Measurements from ENCODE around the gene SCAF4.
"Not testable (repeated sequence)": the region's sequence is repeated elsewhere in the genome, so short reads cannot be mapped to it uniquely, and the experiment has no call there.

The SCAF4 gene

DNA sequence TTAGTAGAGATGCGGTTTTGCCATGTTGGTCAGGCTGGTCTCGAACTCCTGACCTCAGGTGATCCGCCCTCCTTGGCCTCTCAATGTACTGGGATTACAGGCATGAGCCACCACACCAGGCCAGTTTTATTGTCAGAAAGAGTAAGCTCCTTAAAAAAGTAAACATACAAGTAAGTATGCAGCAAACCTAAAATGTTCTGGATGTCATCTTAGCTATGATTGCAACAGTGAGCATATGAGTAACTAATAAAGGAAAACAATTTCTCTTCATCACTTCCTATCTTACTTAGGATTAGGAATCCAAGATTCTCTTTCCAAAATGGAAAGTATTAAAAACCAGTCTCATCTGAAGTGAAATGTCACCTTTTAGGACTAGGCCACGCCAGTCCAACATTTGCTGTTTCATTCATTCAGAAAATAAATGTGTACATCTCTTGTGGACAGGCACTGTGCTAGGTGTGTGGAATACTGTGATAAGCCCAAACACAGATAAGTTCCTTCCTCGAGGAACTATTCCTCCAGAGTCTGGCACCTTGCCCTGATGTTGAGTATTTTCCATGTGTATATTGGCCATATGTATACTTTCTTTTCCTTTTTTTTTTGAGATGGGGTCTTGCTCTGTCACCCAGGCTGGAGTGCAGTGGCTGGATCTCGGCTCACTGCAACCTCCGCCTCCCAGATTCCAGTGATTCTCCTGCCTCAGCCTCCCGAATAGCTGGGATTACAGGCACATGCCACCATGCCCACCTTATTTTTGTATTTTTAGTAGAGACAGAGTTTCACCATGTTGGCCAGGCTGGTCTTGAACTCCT, 5.9 kb upstream of the SCAF4 start:
- DNase-seq = not testable (repeated sequence)

DNA sequence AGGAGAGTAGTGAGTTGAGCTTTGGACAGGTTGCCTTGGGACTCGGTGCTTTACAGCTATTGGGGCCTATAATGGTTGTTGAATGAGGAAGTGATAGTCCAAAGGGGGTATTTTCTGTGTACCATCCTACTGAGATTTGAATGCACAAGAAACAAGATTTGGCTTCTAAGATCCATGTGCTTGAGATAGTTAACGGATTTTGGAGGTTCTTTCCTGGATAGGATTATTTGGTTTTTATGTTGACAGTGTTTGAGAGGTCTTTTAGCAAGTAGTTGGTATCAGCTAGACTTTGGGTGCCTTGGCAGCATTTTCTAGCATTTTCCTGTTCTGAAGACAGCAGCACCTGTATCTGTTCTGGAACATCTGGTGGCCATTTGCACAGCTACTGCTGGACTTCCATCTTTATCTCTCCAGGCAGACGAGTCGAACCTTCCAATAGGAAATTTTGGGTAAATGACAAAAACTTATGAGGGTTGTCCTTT, 3.6 kb upstream of the SCAF4 start:
- DNase-seq = no peak

DNA sequence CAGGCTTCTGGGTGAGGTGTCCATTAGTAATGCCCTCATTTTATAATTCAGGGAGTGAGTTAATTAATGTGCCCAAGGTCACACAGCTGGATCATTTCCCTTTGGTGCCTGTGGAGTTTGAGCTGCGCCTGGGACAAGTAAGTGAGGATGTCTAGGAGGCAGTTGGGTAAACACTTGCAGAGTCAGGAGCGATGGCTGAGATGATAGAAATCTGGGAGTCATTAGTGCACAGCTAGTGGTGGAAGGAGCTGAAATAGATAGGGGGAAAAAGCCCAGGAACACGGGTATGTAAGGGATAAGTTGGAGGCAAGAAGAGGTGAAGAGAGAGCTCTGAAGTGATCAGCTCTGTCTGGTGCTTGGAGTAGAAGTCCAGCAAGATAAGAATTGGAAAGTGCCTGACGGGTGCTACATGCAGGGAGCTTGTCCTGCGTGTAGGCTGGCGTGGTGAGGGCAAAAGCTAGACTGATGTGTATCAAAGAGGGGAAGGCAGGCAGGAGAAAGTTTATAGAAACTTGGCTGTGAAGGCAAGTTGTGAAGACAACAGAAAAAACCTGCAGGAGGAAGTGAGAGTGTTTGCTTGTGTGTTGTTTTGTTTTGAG, 1.7 kb upstream of the SCAF4 start:
- no peak for DNase-seq

DNA sequence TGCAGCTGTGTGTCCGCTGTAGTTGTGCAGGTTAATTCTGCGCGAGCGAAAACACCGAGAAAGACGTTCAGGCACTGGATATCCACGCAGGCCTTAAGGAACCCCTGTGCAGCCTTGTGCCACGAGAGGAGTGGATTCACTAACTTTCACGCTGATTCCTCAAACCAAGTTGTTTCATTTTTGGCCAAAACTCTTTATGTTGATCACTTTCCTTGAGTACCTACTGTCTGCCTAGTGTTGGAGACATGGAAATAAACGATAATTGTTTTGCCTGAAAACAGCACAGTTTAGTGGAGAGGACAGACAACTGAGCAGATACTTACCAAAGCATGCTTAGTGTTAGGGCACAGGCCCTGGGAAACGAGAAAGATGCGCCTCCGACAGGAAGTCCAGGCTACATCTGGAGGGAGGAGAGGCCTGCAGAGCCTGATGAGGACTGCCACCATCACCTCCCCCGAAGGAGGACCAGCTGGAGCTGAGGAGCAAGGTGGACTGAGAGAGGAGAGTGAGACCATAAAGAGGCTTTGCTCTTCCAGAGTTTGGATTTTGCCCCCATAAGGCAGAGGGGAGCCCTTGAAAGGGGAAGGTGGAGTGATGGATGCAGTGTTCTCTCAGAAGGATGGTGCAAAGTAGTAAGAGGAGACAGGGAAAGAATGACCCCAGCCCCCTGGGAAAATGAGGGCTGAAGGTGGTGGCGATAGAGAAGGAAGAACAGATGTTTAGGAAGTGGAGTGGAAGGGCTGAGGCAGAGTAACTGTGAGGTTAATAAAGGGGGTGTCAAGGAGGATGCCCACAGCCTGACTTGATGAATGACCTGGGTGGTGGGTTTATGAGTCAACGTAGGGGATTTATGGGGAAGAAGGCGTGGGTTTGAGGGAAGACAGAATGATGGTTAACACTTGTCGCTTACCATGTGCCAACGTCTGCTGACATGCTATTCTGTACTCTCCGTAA, 956 bp upstream of the SCAF4 start:
- DNase-seq = peak; percentile 10

DNA sequence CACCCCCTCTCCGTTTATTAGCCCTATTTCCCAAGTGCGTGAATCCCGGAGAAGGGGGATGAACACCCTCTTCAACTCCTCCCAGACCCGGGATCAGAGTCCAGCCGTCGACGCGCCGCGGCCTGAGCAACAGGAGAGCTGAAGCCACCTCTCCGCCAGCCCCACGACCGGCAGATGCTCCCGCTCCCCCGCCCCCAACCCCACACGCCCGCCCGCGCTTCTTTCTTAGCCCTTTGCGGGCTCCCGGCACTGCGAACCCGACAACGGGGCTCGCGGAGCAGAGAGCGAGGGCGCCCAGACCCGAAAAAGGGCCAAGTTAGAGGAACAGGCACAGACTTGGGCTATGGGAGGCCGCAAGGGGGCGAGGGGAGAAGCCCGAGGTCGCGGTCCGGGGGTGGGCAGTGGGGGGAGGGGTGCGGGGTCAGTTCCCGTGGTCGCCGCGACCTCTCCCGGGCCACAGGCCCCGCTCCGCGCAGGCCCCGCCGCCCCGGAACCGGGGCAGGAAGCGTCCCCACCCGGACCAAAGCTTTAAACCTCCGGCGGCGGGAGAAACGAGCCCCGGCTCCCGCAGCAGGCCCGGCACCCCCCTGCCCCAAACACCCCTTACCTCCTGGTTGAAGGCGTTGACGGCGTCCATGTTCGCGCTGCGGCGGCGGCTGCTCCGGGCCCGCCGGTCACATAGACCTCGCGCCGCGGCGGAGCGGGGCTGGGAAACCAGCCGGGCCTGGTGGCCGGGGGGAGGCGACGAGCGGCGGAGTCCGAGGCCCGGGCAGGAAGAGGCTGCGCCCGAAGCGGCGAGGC, 662 bp downstream of the SCAF4 start:
- DNase-seq = no peak

DNA sequence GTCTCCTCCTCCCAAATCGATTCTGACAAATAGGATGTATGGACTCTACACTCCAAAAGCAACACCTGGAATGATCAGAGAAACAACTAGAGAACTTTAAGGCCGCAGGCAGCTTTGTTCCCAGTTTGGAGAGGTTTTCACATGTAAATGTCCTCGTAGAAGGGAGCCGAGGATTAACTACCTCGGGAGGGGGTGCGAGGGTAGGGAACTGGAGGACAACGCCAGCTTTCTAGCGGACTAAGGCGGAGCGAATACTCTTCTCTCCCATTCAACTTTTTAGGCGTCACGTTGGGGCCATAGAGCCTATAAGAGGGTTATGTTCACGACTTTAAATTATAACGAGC, 1.2 kb downstream of the SCAF4 start:
- no peak for DNase-seq

DNA sequence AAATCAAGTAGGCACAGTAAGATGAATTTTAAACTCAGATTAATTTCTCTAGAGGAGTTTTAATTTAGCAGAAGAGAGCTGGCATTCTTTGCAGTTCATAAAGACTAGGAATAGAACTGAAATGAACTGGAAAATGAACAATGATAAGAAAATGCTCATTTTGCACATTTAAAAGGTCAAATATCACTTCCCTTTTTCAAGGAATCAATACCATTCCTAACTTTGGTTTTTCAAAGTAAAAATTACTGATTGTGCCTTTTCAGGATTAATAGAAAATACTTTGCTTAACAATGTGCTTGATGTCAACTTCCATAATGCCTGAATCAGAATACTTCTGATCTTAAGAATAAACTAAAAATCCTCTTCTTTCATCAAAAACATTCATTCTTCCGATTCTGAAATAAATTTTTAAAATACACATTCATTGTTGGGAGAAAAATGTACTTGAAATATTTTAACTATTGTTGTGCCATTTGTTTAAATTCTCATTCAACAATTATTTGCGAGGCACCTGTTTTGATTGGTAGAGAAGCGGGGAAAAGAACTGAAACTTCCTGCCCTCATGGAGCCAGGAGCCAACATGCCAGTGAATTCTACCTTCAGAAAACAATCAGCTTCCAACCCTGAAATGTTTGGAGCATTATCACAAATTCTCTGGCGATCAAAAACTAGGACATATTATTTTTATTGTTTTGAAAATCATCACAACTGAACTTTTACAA, 2.1 kb downstream of the SCAF4 start:
- DNase-seq = no peak

DNA sequence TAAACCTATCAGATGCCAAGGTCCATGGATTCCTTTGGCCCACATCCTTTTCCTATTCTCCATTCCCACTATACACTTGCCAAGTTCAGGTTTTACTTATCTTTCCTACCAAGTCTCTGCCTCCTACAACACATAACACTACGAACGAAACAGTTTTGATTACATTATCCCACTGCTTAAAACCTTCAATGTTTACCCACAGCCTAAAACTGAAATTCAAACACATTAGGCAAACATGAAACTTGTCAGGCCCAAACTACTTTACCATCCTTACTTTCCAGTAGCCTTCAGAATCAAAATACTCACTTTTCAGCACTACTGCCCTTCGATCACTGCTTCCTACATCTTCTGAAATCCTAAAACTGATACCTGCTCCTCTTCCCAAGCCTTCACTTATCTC, 3.0 kb downstream of the SCAF4 start:
- no peak for DNase-seq

DNA sequence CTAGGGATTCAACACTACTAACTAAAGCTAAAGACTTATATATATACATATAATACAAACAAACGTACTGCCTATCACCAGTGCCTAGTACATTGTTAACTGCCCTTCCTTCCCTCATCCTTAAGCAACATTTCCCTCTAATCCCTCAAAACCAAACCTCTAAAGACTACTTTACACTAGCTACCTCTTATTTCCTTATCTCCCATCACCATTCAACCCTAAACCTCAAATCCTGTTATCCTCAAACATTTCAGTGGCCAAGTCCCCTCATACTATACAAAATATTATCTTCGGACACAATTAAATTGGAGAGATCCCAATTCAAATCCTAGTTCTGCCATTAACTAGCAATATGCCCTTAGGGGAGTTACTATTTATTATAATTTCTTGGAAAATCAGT, 3.7 kb downstream of the SCAF4 start:
- DNase-seq = no peak

DNA sequence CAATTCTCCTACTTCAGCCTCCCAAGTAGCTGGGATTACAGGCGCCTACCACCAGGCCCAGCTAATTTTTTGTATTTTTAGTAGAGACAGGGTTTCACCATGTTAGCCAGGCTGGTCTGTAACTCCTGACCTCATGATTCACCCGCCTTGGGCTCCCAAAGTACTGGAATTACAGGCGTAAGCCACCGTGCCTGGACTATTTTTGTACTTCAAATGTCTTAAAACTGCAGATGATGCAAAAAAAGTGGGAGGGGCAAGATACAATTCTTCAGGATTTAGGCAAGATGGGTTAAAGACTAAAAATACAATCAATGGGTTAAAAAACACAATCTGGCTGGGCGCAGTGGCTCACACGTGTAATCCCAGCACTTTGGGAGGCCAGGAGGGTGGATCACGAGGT, 4.7 kb downstream of the SCAF4 start:
- no peak for DNase-seq

DNA sequence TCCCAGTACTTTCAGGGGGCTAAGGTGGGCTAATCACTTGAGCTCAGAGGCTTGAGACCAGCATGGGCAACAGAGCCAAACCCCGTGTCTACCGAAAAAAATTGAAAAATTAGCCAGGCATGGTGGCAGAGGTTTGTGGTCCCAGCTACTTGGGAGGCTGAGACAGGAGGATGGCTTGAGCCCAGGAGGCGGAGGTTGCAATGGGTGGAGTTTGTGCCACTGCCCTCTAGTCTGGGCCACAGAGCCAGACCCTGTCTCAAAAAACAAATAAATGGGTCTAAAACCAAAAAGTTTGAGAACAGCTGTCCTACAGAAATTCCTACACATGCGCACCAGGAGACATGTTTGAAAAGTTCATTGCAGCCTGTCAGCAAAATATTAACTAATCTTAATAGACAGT, 5.5 kb downstream of the SCAF4 start:
- no peak for DNase-seq

DNA sequence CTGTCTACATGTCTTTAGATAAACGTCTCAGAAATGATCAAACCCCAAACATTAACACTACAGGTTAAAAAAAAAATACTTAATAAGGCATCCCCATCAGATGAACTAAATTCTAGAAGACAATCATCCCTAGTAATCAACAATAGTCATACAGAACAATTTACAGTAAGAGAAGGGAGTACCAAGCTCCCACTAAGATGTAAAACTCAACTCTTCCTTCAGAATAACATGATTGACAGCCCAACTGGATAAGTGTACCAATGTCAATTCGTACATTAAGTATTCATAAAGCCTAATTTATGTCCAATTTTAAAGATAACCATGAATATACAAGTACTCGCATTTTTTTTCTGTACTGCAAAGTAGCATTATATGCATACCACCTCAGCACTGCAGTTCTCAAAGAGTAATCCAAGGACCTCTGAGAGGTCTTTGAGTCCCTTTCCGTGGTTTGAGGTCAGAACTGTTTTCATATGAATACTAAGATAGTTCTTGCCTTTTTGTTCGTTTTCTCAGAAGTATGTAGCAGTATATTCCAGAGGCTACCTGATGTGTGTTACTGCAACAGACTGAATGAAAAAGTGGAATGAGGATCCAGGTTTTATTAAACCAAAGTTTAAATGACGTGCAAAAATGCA, 6.6 kb downstream of the SCAF4 start:
- no peak for DNase-seq

DNA sequence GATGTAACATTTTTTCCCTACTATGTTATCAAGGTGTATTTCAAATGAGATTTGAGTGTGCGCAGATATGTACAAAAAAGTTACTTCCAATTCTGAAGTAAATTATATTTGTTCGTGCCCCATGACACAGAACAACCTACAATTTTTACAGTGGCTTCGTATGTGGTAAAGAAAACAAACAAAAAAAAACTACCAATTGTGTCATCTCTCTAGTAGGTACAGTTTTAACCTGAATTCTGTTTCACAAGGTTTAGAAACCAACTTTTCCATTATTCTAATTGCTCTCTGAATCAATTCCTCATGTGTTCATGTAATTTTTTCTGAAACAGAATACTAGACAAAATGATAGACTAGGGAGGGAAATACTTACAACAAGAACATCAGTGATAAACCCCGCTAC, 7.4 kb downstream of the SCAF4 start:
- no peak for DNase-seq

DNA sequence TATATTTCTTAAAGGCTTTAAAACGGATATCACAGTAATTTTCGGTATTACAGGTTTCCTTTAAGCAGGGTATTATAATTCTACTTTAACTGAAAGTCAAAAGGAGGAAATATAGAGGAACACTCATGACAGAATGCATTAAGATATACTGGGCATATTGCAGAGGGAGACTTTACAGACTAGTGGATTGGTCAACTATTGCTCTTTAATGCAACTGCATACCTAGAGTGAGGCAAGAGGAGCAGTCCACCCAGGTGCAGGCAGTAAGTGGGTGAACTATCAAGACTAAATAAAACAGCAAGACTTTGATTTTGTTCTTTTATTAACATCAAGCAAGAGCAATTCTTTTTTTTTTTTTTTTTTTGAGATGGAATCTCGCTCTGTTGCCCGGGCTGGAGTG, 10.5 kb downstream of the SCAF4 start:
- DNase-seq = no peak

DNA sequence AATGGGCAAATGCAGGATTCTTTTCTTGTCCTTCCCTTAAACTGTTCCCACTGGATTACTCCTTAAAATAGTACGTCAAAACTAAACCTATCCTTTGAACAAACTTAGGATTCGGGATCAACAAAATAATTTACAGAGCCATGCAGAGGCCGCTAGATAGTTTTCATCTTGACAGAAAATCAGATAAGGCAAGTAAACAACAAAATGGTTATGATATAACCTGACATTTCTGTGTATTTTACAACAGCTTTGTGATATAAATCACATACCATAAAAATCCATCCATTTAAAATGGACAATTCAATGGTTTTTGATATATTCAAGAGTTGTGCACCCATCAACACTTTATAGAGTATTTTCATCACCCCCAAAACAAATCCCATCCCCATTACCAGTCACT, 11.2 kb downstream of the SCAF4 start:
- DNase-seq = no peak

DNA sequence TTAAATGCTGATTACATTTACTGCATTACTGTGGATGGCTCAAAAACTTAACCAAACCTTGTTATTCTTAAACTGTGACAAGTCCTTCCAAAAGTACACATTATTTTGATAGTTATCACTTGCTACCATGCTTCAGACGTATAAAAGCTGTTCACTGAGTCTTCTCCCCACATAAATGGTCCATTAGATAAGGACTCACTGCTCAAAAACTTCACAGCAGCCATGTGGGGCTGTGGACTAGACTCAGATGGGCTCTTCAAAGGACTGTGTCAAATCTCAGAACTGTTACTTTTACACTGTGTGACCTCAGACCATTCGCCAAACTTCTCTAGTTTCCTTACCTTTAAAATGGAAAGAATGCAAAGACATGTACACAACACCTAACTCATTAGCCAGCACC, 11.6 kb downstream of the SCAF4 start:
- DNase-seq = no peak

DNA sequence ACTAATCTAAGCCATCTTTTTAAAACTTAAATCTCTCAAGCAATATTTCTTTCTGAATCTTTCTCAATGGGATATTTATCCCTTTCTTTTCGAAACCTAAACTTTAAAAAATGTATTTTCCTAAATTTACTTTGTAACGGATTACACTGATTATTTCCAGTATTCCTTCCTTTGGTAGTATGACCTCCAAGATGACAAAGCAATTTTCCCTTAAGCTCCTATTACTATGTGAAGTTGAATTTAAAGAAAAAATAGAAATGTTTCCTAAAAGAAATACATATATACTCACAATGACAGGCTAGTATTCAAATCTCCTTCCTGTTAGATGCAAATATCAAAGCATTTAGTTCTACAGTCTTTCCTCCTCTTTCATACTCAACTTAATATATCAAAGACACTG, 15.8 kb downstream of the SCAF4 start:
- no peak for DNase-seq

DNA sequence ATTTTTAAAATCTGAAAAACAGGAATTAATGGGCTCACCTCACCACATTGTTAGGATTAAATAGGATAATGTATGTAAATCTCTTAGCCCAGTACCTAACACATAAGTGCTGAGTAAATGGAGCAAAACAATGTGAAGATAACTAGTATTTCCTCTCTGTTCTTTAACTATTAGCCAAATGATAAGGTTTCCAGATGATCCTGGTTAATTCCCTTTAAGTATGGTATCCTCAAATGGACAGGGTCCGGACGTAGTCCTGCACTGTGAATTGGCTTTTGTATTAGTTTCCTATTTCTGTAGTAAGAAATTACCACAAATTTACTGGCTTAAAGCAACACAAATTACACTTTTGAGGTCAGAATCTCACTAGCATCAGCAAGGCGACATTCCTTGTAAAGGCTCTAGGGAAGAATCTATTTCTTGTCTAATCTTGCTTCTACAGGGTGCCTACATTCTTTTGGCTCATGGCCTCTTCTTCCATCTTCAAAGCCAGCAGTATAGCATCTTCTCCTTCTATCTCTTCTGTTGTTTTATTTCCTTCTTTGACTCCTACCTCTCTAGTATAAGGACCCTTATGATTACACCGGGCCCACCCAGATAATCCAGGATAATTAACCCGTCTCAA, 17.1 kb downstream of the SCAF4 start:
- no peak for DNase-seq

DNA sequence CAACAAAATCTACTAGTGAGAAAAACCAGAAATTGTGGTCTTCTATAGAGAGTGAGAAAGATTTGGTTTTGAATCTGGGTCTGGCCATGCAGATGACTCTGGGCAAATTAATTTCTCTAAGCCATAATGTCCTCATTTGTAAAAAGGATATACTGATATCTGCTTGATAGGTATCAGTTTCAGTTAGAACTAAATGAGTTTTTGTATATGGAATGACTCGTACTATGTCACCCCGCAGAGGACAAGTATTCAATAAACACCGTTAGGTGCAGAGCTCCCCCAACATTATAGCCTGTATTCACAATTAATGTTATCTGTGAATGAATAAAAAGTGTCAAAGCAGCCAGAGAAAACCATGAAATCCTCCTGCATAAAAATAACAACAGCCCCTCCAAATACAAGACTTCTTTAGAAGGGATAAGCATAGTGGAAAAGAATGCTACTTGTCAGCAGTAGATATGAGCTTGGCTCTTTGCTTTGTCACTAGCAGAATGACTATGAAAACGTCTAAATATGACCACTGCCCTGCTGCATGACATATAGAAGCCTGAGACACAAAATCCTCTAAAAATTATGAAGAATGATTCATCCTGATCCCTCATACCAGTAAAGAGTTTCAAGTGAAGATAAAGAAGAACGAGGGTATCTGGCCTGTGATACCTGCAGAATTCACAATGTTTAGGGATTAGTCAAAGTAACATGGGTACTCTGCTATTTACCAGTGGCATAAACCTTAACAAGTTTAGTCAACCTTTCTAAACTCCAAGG, 17.8 kb downstream of the SCAF4 start:
- no peak for DNase-seq

DNA sequence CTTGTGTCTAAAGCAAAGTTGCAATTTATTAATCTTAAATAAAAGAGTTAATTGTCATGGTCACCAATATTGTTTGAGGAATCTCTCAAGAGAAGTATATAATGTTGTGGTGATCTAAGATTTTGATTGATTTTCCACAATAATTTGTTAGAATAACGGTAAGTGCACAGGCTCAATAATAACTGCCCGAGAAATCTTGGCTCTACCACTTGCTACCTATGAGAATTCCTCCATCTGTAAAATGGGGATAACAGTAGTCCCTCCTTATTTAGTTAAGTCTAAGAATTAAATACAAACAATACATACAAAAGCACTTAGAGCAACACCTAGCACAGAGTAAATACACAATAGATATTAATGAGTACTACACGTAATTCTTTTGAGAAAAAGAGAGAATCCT, 18.8 kb downstream of the SCAF4 start:
- no peak for DNase-seq

Data from NCI-H1417 treated with DMSO at 0.1 percent for 48 hours (cell line).